ENCODE data around the gene VMP1.
A peak's percentile ranks its signal among the peaks of the same experiment; 100 is the strongest.
"Not testable (repeated sequence)": the region's sequence is repeated elsewhere in the genome, so short reads cannot be mapped to it uniquely, and the experiment has no call there.

VMP1 gene

DNA sequence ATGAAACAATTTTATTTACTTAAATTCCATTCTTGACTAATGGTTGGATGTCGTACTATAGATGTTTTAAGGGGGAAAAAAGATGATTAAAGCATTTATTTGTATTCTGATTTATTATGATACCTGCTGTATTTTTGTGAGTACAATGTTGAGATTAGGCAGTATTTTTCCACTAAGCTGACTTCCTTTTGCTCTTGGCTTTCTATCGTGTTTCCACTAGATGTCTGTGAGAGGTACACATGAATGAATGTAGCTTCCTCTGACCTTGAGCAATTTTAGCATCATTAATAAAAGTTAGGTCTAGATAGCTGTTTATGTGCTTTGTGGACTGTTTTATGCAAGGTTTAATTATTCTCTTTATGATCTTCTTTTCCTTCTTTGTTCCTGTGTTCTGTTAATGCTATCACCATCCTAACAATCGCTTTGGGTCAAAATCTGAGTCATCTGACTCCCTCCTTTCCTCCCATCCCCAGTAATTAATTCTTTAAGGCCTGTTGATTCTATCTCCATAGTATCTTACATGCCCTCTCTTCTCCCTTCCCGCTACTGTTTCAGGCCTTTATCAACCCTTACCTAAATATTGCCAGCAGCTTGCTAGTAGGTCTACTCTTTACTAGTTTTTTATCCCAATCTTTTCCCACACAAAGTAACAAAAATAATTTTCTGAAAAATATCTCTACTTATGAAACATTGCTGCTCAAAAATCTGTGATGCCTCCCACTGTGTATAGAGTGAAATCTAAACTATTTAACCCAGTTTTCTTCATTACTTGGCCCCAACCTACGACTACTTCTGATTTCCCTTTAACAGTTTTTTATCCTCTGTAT, 76.0 kb downstream of the VMP1 start:
- DNase-seq: no peak

DNA sequence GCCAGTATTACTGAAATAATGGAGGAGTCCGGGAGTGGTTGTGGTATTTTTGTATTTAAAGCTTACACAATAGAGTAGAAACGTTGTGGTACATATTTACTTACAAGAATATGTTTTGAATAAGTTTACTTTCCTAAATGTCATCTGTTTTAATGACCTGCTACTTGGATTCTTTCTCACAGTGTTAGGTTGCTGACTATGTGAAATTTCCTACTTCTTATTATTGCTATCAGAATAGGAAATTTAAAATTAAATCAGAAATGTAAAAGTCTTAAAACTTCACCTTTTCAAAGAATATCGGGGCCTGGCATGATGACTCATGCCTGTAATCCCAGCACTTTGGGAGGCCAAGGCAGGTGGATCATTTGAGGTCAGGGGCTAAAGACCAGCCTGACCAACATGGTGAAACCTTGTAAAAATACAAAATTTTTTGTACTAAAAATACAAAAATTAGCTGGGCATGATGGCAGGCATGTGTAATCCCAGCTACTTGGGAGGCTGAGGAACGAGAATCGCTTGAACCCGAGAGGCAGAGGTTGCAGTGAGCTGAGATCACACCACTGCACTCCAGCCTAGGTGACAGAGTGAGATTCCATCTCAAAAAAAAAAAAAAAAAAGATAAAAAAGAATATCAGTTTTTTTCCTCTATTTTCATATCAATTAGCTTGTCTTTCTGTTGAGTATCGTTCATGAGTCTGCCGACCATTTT, 77.8 kb downstream of the VMP1 start:
- DNase-seq: no peak

- no peak for DNase-seq
Measured at GRCh38 chr17:59786213-59786535, 78.7 kb downstream of the VMP1 start.

GRCh38 chr17:59786536-59787319, 79.3 kb downstream of the VMP1 start:
- peak in 1 of 2 donors; percentile 32 for DNase-seq

- not testable (repeated sequence) for DNase-seq
Measured at GRCh38 chr17:59789849-59790248, 82.4 kb downstream of the VMP1 start.

DNA sequence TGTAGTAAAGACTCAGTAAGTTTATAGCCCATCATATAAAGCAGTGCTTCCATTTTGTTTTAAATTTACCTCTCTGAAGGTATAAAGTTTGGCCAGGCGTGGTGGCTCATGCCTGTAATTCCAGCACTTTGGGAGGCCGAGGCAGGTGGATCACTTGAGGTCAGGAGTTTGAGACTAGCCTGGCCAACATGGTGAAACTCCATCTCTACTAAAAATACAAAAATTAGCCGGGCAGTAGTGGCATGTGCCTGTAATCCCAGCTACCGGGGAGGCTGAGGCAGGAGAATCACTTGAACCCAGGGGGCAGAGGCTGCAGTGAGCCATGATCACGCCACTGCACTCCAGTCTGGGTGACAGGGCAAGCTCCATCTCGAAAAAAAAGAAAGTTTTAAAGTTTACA, 83.0 kb downstream of the VMP1 start:
- not testable (repeated sequence) for DNase-seq

DNA sequence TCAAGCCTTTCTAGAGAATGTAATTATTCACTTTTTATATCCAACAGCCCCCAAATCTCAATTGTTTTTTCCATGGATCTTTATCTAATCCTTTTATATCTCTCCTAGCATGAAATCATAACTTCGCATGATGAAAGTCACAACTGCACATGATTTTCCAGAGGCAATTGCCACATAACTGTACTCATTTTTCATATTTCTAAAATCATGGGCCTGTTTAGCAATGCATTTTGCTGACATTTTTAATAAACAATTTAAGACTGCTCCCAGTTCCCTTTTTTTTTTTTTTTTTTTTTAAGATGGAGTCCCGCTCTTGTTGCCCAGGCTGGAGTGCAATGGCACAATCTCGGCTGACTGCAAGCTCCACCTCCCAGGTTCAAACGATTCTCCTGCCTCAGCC, 83.5 kb downstream of the VMP1 start:
- no peak for DNase-seq

GRCh38 chr17:59791603-59792457, 84.4 kb downstream of the VMP1 start:
- DNase-seq: no peak

GRCh38 chr17:59792458-59792823, 85.0 kb downstream of the VMP1 start:
- not testable (repeated sequence) for DNase-seq

DNA sequence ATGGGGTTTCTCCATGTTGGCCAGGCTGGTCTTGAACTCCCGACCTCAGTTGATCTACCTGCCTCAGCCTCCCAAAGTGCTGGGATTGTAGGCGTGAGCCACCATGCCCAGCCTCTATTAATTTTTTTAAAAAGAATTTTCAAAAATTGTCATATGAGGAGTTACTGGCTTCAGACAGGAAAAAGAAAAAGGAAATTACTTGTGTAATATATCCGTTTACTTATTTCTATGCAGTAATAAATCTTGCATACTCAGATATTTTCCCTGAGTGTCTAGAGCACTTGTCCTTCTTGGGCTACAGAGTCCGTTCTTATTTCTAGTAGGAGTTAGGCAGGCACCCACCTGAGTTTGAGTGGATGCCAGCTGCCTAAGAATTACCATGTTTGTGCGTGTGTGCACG, 85.8 kb downstream of the VMP1 start:
- DNase-seq: no peak

DNA sequence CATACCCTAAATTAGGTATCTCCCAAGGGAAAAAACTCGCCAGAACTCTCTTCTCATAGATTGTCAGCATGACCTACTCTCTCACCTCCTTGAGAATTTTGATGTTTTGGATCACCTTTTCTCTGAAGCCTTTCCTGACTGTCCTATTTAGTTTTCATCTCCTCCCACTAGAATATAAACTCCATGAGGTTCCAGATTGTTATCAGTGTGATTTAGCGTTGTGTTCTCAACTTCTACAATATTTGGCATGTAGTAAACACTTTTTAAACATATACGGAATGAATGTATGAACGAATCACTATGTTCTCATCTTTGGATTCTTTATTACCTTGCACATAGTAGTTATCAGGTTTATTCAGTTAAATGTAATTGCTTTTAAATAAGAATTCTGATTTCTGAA, 88.7 kb downstream of the VMP1 start:
- DNase-seq: no peak

DNA sequence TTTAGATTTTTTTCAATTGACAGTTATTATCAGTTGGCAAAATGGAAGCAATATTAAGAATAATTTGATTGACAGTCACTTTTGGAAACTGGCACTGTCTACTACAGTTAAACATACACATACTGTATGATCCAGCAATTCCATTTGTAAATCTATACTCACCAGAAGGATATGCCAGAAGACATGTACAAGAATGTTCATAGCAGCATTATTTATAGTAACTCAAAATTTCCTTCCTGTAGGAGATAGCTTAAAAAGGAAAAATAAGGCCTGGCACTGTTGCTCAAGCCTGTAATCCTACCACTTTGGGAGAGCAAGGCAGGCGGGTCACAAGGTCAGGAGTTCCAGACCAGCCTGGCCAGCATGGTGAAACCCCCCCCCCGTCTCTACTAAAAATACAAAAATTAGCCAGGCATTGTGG, 89.3 kb downstream of the VMP1 start:
- no peak for DNase-seq

DNA sequence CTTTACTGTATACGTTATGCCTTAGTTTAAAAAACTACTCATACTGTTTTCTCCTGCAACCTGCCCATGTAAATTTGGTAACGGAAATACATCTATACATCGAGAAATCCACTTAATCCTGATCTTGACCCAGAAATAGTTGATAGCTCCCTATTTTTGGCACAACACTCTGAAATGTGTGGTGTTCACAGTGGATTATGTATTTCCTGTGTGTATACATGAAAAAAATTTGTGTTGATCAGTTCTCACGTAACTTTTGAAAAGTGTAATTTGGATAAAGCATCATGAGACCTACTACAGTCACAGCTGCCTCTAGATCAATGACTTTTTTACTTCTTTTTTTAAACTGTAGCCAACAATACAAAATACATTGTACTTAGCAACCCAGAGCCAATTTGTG, 90.7 kb downstream of the VMP1 start:
- no peak for DNase-seq

DNA sequence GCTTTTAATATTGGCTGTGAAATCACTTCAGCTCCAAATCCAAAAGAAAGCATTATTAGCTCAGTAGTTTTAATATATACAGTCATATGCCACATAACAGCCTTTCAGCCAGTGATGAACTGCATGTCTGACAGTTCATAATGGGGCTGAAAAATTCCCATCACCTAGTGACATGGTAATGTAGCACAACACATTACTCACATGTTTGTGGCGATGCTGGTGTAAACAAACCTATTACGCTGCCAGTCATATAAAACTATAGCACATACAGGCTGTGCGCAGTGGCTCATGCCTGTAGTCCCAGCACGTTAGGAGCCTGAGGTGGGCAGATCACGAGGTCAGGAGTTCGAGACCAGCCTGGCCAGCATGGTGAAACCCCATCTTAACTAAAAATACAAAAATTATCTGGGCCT, 93.1 kb downstream of the VMP1 start:
- DNase-seq: no peak

- no peak for DNase-seq
Measured at GRCh38 chr17:59802160-59802559, 94.7 kb downstream of the VMP1 start.

DNA sequence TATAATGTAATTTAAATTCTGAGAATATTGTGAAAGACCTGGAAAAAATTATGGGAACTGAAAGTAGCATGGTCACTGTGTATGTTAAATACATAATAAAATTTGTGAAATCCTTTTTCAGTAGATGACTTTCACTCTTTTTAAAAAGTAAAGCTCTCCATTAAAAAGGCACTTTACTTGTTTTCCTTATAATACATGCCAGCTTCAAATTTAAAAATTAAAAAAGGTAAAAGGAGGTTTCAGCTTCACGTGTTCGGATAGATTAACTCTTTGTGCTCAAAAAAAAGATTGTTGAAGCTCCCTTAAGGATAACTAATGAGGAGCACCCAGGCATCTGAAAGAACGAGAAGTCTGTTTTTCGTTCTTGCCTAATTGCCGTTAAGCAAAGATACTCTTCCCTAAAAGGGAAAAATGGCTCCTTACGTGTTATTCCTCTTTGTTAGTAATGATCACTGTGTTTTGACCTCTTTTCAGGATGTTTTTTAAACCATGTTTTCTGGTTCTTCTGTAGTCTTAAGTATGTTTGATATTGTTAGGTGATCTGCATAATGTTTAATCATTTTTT, 97.5 kb downstream of the VMP1 start:
- DNase-seq: no peak

DNA sequence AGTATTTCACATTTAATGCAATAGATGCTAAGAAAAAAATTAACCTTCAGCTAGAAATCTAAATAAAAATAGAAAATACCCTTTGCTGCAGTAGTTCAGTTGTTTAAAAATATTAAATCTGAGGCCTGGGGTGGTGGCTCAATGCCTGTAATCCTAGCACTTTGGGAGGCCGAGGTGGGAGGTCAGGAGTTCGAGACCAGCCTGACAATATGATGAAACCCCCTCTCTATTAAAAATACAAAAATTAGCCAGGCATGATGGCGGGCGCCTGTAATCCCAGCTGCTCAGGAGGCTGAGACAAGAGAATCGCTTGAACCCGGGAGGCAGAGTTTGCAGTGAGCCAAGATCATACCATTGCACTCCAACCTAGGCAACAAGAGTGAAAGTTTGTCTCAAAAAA, 98.9 kb downstream of the VMP1 start:
- DNase-seq: not testable (repeated sequence)

- no peak for DNase-seq
Measured at GRCh38 chr17:59807892-59808509, 100.5 kb downstream of the VMP1 start.

DNA sequence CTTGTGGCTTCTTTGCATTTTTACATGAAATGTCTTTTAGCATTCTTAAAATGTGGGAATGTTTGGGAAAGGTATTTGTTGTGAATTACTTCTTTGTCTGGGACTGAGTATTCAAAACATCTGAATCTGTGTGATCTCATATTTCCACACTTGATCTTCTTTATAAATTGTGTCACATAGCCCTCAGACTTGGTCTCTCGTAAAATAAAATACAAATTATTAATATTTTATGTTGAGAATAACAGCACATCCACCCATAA, 103.4 kb downstream of the VMP1 start:
- DNase-seq: no peak

DNA sequence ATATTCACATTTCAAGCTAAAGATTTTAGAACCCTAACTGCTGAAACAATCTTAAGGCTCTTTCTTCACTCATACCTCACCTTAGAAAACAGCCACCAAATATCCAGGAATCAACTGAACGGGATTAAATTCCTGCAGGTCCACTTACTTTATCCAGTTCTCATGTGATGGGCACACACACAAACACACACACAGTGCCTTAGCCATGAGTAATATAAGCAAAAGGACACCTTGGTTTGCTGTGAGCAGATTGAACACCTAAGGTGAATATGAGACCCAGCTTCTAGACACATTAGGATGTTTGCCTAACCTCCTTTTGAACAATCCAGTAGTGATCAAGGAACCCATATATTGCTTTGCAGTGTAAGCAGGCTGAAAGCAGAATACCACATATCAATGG, 103.8 kb downstream of the VMP1 start:
- no peak for DNase-seq

GRCh38 chr17:59812139-59812538, 104.7 kb downstream of the VMP1 start:
- no peak for DNase-seq

- no peak for DNase-seq
Measured at GRCh38 chr17:59814276-59814675, 106.8 kb downstream of the VMP1 start.

Data from hippocampal formation (tissue), 2 donors.